T-helper 9 cell (primary cell): ENCODE data around the gene TMIGD1.

Source experiments
- DNase-seq: peaks from one replicate; pipeline ENCODE4 v3.0.0-alpha.2; 2020

TMIGD1 gene

DNA sequence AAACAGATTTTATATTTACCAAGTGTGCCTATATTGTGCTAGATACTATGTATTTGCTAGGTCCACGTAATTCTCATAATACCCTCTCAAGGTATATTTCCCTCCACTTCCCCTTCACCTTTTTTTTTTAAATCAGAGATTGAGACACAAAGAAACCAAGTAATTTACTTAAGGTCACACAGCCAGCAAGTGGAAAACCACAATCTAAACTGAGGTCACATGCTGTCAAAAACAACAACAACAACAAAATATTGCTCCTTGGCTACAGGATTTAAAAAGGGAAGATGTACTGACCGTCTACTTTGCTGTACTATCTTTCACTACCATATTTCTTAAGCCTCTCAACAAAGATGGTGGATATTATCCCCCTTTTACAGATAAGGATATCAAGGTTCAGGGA is 57.9 kb downstream of the TMIGD1 start:
- DNase-seq, result no peak

DNA sequence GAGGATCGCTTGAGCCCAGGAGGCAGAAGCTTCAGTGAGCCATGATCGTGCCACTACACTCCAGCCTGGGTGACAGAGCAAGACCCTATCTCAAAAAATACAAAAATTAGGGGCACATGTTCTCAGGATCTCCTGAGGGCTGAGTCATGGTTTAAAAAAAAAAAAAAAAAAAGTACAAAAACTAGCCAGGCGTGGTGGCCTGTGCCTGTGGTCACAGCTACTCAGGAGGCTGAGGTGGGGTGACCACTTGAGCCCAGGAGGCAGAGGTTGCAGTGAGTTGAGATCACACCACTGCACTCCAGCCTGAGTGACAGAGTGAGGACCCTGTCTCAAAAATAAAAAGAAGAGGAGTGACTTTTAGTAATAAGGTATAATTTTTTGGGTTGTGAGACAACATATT is 59.0 kb downstream of the TMIGD1 start:
- no peak for DNase-seq

- no peak for DNase-seq
These were observed 60.5 kb downstream of the TMIGD1 start for GRCh38 chr17:30273373-30273772.

DNA sequence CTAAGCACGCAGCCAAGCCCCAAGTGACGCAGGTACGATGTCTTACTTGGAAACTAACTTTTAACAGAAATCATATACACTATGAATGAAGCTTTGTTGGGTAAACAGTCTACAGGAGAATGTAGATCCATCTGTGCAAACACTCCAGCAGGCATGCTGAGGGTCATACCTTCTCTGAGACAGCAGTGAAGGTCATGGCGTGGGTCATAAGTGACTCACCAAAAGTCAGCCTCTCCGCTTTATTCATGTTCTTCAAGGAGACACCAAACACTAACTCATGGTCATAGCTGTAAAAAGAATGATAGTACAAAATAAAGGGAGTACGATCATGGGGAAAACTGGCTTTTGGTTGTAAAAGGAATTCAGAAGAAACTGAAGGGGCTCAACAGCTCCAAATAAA is 62.8 kb downstream of the TMIGD1 start:
- no peak for DNase-seq

- no peak for DNase-seq
These were observed 66.2 kb downstream of the TMIGD1 start for GRCh38 chr17:30267625-30268024.
